ENCODE data around the gene SMIM24. TPM values are rescaled to one million over a fixed set of nuclear protein-coding genes. Genes with fewer than 3 reads are reported as not detected.

The SMIM24 gene
- total and polyA plus RNA-seq, 10 donors, result 0.63 to 3.0 (median 1.3) TPM; not detected in 3

DNA sequence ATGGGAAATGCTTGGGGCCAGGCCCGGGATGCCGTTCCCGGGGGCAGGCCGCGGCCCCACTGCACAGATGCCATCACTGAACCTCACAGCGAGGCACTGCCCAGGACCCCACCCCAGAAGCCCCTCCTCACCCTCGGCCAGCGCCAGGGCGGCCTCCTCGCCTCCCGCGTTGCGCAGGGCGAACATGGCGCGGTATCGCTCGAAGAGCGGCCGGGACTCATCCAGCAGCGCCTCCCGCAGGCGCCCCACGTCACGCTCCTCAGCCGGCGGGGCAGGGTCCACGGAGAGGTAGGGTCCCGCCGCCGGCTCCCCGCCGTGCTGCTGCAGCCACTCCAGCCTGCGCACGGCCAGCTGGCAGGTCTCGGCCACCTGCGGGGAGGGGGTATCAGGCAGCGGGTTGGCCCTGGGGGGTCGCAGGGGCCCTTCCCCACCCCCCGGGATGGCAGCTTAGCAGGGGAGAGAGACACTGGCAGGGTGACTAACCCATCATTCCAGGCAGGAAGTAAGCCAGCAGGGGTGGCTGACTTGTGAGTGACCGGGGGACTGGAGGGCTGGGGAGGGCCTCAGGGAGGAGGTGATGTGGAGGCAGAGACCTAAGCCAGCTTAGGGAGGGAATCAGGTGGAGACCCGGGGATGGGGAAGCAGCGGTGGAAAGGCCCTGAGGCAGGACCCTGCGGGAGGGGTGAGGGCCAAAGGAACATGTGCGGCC, 12.0 kb upstream of the SMIM24 start:
- no peaks in the 10 kb centered on the region for H3K27me3 ChIP-seq (replicated peaks in 1 of 7)
- intact Hi-C loops (cut with DNase I; ENCODE audit: low total_unique reads), result no loop called here
- 94 to 98% (median 96%) methylated on average over 8 to 45 of the region's 45 CpGs for WGBS, 5 donors
- H3K36me3 ChIP-seq, result peaks cover 0 to 81% (median 59%) of the 10 kb centered on the region in 6 donors
- H3K4me1 ChIP-seq, result peaks cover 0 to 5% (median 0%) of the 10 kb centered on the region in 6 donors
- H3K27ac ChIP-seq, result no peak overlapping the region
- no peak for DNase-seq
- TF ChIP-seq, protein P1, sequence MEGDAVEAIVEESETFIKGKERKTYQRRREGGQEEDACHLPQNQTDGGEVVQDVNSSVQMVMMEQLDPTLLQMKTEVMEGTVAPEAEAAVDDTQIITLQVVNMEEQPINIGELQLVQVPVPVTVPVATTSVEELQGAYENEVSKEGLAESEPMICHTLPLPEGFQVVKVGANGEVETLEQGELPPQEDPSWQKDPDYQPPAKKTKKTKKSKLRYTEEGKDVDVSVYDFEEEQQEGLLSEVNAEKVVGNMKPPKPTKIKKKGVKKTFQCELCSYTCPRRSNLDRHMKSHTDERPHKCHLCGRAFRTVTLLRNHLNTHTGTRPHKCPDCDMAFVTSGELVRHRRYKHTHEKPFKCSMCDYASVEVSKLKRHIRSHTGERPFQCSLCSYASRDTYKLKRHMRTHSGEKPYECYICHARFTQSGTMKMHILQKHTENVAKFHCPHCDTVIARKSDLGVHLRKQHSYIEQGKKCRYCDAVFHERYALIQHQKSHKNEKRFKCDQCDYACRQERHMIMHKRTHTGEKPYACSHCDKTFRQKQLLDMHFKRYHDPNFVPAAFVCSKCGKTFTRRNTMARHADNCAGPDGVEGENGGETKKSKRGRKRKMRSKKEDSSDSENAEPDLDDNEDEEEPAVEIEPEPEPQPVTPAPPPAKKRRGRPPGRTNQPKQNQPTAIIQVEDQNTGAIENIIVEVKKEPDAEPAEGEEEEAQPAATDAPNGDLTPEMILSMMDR (IDR thresholded peaks at IDR 0.05 in 8 of 11, conservative IDR thresholded peaks at IDR 0.05 in 3 of 11), result no peak
- TF ChIP-seq POLR2AphosphoS5 (IDR thresholded peaks at IDR 0.05) (no peak), POLR2A (IDR thresholded peaks at IDR 0.05) (no peak)
- H3K4me3 ChIP-seq, result no peak overlapping the region
- no peaks in the 10 kb centered on the region for H3K9me3 ChIP-seq

DNA sequence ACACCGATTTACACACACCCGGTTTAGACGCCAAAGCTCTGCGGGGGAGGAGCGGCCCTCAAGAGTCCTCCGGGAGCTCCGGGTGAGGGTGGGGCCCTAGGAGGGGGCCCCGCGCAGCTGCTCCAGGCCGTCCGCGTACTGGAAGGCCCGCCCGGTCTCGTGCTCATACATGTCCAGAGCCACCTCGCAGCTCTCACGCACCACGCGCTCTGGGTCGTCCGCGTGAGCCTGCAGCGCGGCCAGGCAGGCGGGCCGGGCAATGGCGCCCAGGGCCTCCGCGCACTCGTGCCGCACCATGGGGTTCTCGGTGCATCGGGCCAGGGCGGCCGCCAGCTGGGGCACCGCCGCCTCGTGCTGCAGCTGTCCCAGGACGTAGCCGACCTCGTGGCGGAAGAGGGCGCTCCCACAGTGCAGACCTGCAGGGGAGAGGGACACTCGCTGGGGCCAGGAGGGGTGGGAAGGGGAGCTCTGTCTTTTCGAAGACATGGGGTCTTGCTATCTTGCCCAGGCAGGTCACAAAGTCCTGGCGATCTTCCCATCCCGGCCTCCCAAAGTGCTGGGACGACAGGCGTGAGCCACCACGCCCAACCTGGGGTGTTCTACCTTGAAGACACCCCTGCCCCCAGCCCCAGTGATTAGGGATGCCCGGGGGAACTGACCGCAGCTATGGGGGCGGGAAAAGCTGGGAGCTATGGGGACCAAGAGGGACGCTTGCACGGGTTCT, 11.2 kb upstream of the SMIM24 start:
- Histone ChIP-seq H3K36me3 (peaks cover 0 to 74% (median 54%) of the 10 kb centered on the region in 6 donors), H3K4me1 (no peaks in the 10 kb centered on the region), H3K4me3 (no peak overlapping the region), H3K27ac (no peak overlapping the region), H3K27me3 (replicated peaks in 1 of 7) (no peaks in the 10 kb centered on the region), H3K9me3 (no peaks in the 10 kb centered on the region)
- WGBS, 5 donors, result 94 to 98% (median 97%) methylated on average over 41 to 55 of the region's 55 CpGs
- intact Hi-C loops (cut with DNase I; ENCODE audit: low total_unique reads), result no loop called here
- no peak for DNase-seq
- TF ChIP-seq POLR2A (IDR thresholded peaks at IDR 0.05) (no peak), POLR2AphosphoS5 (IDR thresholded peaks at IDR 0.05) (no peak)
- TF ChIP-seq, protein P1 (IDR thresholded peaks at IDR 0.05 in 8 of 11, conservative IDR thresholded peaks at IDR 0.05 in 3 of 11), result no peak

DNA sequence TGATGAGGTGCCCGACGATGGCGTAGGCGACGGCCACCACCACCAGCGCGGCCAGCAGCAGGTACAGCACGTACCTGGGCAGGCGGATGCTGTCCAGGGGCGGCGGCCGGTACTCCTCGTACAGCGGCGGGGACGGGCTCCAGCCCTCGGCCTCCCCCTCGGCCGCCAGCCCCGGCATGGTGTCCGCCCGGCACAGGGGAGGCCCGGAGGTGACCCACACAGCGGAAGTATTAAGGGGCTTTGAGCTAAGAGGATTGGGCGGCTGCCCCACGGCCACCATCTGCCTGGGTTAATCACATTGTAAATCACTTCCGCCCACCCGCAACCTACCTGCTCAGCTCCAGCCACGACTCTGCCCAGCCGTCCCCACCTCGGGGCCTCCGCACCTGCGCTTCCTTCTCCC, 2.9 kb upstream of the SMIM24 start, which contains the start of gene SMIM44:
SMIM44 (minus strand) TSS at position 216 of the 403 bp plus-strand sequence; CDS start at position 178, 38 bp downstream.
- 76 to 95% (median 89%) methylated on average over 16 to 33 of the region's 33 CpGs for WGBS, 5 donors
- intact Hi-C loops (cut with DNase I; ENCODE audit: low total_unique reads), result loop anchor here (5.0 kb wide), 1 partner anchor 151 kb away; no protein-coding TSS in a partner anchor
- Histone ChIP-seq H3K27me3 (replicated peaks in 1 of 7) (peaks cover 0 to 64% (median 28%) of the 10 kb centered on the region in 7 donors), H3K27ac (no peak within 1 kb of the TSS), H3K4me3 (no peak within 1 kb of the TSS), H3K36me3 (no peaks in the 10 kb centered on the region), H3K9me3 (no peaks in the 10 kb centered on the region), H3K4me1 (peaks cover 0 to 13% (median 6%) of the 10 kb centered on the region in 6 donors)
- TF ChIP-seq POLR2A (IDR thresholded peaks at IDR 0.05) (no peak), POLR2AphosphoS5 (IDR thresholded peaks at IDR 0.05) (no peak)
- TF ChIP-seq, protein P1 (IDR thresholded peaks at IDR 0.05 in 8 of 11, conservative IDR thresholded peaks at IDR 0.05 in 3 of 11), result no peak
- DNase-seq, result no peak

Data from spleen (tissue), 11 donors.